Natural killer cell (primary cell): ENCODE data around the gene ALDH1L1. TPM values are rescaled to one million over a fixed set of nuclear protein-coding genes. Genes with fewer than 3 reads are reported as not detected.

Source experiments
- ATAC-seq, 3 donors: fragments of 150-1000 bp in 2 of 3; fragments of 200-7000 bp in 1 of 3; cut with Tn5 transposase; 1 replicate in 1 of 3; 2 replicates in 2 of 3; pipeline ENCODE4 v1.10.0; 2021; ENCODE audit warnings: mild to moderate bottlenecking in 2 of 3, moderate library complexity in 2 of 3
- DNase-seq, 2 donors: peaks; one replicate each; pipeline versions ENCODE4 v3.0.0 to v3.0.0-alpha.2; 2013 to 2021; ENCODE audit warnings: mixed read lengths in 1 of 2
- H3K27ac ChIP-seq: one replicate; pipeline ENCODE4 v1.5.1; 2013; ENCODE audit warnings: mild to moderate bottlenecking, low read length
- H3K27me3 ChIP-seq: one replicate; pipeline ENCODE4 v1.6.1; 2013; ENCODE audit warnings: low read length; ENCODE audit not compliant: control insufficient read depth, insufficient read depth
- H3K36me3 ChIP-seq: one replicate; pipeline ENCODE4 v1.6.1; 2013; ENCODE audit warnings: low read length; ENCODE audit not compliant: control insufficient read depth, insufficient read depth
- H3K4me1 ChIP-seq: one replicate; pipeline ENCODE4 v1.6.1; 2013; ENCODE audit warnings: low read length; ENCODE audit not compliant: control insufficient read depth, insufficient read depth
- H3K4me3 ChIP-seq: one replicate; pipeline ENCODE4 v1.5.1; 2013; ENCODE audit warnings: low read length
- H3K9me3 ChIP-seq: one replicate; pipeline ENCODE4 v1.6.1; 2013; ENCODE audit warnings: low read length; ENCODE audit not compliant: control insufficient read depth, insufficient read depth
- H3K27ac Mint-ChIP-seq, 2 donors: one replicate each; pipeline ENCODE4 v1.8.0; 2022; ENCODE audit warnings: mild to moderate bottlenecking in 2 of 2, mixed read lengths in 2 of 2, moderate library complexity in 1 of 2
- H3K27me3 Mint-ChIP-seq, 2 donors: one replicate each; pipeline ENCODE4 v1.8.0; 2022; ENCODE audit warnings: low read depth in 2 of 2, mixed read lengths in 2 of 2
- H3K36me3 Mint-ChIP-seq: one replicate; pipeline ENCODE4 v1.8.0; 2022; ENCODE audit warnings: mixed read lengths
- H3K4me1 Mint-ChIP-seq, 2 donors: one replicate each; pipeline ENCODE4 v1.8.0; 2022; ENCODE audit warnings: mixed read lengths in 2 of 2
- H3K4me3 Mint-ChIP-seq: one replicate; pipeline ENCODE4 v1.8.0; 2022; ENCODE audit warnings: mild to moderate bottlenecking, moderate library complexity, mixed read lengths
- H3K9me3 Mint-ChIP-seq, 2 donors: one replicate each; pipeline ENCODE4 v1.8.0; 2022; ENCODE audit warnings: mixed read lengths in 2 of 2
- CTCF ChIP-seq: fragments of 200-600 bp; IDR thresholded peaks from one replicate; pipeline ENCODE4 v1.8.0; 2022; ENCODE audit warnings: antibody characterized with exemption
- WGBS: methylation state at CpG from one replicate; pipeline ENCODE4 v1.1.7; 2013; ENCODE audit warnings: missing lambda C conversion rate; ENCODE audit not compliant: insufficient coverage; 5-methylcytosine and 5-hydroxymethylcytosine counted together
- intact Hi-C: fragments of 100-400 bp; cut with micrococcal nuclease; formaldehyde crosslinking; loops from one replicate; pipeline ENCODE4 v1.14.2; 2022
- total RNA-seq, 4 donors: library from RNA; stranded (reverse); fragments of 120-200 nt in 1 of 4; gene quantifications; one replicate each; pipeline versions ENCODE4 v1.2.3 to v1.2.4, GENCODE V29; 2013 to 2022

ALDH1L1 gene
- total RNA-seq, 3 donors from 2014 or later (not counting 1 experiment from before 2014, with no cell fraction given) = not detected

GRCh38 chr3:126087552-126088175, 92.7 kb downstream of the ALDH1L1 start:
- H3K4me1 Mint-ChIP-seq = peaks cover 22 to 27% of the 10 kb centered on the region in 2 donors
- H3K4me1 ChIP-seq = peaks cover 14% of the 10 kb centered on the region
- H3K36me3 Mint-ChIP-seq = no peaks in the 10 kb centered on the region
- DNase-seq (no peak), ATAC-seq (no peak)
- no peaks in the 10 kb centered on the region for H3K27me3 ChIP-seq
- intact Hi-C loops = no loop called here
- no peak overlapping the region for H3K27ac ChIP-seq
- H3K27me3 Mint-ChIP-seq = peaks cover 0 to 4% of the 10 kb centered on the region in 2 donors
- H3K4me3 Mint-ChIP-seq = no peak overlapping the region
- H3K9me3 ChIP-seq = no peaks in the 10 kb centered on the region
- no peaks in the 10 kb centered on the region for H3K9me3 Mint-ChIP-seq
- WGBS = 90% methylated on average over 1 of the region's 1 CpG
- H3K36me3 ChIP-seq = no peaks in the 10 kb centered on the region
- TF ChIP-seq CTCF = no peak
- no peak overlapping the region for H3K4me3 ChIP-seq
- H3K27ac Mint-ChIP-seq = no peak overlapping the region

- no peaks in the 10 kb centered on the region for H3K9me3 ChIP-seq
- H3K4me3 Mint-ChIP-seq = peak overlapping the region; percentile 85
- peaks cover 22 to 31% of the 10 kb centered on the region in 2 donors for H3K4me1 Mint-ChIP-seq
- intact Hi-C loops = loop anchor here (2.0 kb wide), 1 partner anchor 169 kb away; no protein-coding TSS in a partner anchor
- H3K4me3 ChIP-seq = no peak overlapping the region
- H3K4me1 ChIP-seq = peaks cover 14% of the 10 kb centered on the region
- H3K36me3 ChIP-seq = no peaks in the 10 kb centered on the region
- no peak for ATAC-seq
- no peaks in the 10 kb centered on the region for H3K27me3 ChIP-seq
- peak overlapping the region; percentile 66 to 84 for H3K27ac Mint-ChIP-seq
- H3K9me3 Mint-ChIP-seq = no peaks in the 10 kb centered on the region
- H3K27ac ChIP-seq = no peak overlapping the region
- 76% methylated on average over 2 of the region's 2 CpGs for WGBS
- DNase-seq = no peak
- no peaks in the 10 kb centered on the region for H3K27me3 Mint-ChIP-seq
- TF ChIP-seq CTCF = no peak
- H3K36me3 Mint-ChIP-seq = no peaks in the 10 kb centered on the region
Observed at GRCh38 chr3:126085841-126086240, 94.5 kb downstream of the ALDH1L1 start.

GRCh38 chr3:126085276-126085675, 95.1 kb downstream of the ALDH1L1 start:
- DNase-seq = no peak
- WGBS = 97% methylated on average over 7 of the region's 7 CpGs
- intact Hi-C loops = loop anchor here (2.0 kb wide), 1 partner anchor 168 kb away; no protein-coding TSS in a partner anchor
- Mint-ChIP-seq H3K27ac (peak overlapping the region; percentile 66 to 84), H3K36me3 (no peaks in the 10 kb centered on the region), H3K4me1 (peaks cover 22 to 31% of the 10 kb centered on the region in 2 donors), H3K4me3 (peak overlapping the region; percentile 85), H3K9me3 (no peaks in the 10 kb centered on the region), H3K27me3 (no peaks in the 10 kb centered on the region)
- Histone ChIP-seq H3K4me1 (peaks cover 14% of the 10 kb centered on the region), H3K4me3 (no peak overlapping the region), H3K36me3 (no peaks in the 10 kb centered on the region), H3K9me3 (no peaks in the 10 kb centered on the region), H3K27ac (no peak overlapping the region), H3K27me3 (no peaks in the 10 kb centered on the region)
- TF ChIP-seq CTCF = no peak
- ATAC-seq = no peak
